Erythroblast (primary cell): Measurements from ENCODE around the gene GREB1.

ENCODE experiments used
- DNase-seq, 2 experiments: peaks; one replicate each; lab custom pipeline; 2025; lab: John Stamatoyannopoulos, UW
- GATA1 ChIP-seq: IDR thresholded peaks from 2 replicates; pipeline ENCODE4 v1.6.1; 2011; ENCODE audit warnings: low read depth, mild to moderate bottlenecking, control low read depth, low read length, moderate library complexity
- POLR2A ChIP-seq: IDR thresholded peaks from 2 replicates; pipeline ENCODE4 v1.6.1; 2011; ENCODE audit warnings: mild to moderate bottlenecking, low read length

GREB1 gene

GRCh38 chr2:11617984-11618707 is 84.3 kb downstream of the GREB1 start:
- TF ChIP-seq GATA1 (no peak), POLR2A (no peak)
- no peak for DNase-seq

GRCh38 chr2:11618708-11619062 is 84.8 kb downstream of the GREB1 start:
- TF ChIP-seq GATA1 (no peak), POLR2A (no peak)
- DNase-seq, result no peak

GRCh38 chr2:11621410-11621809 is 87.6 kb downstream of the GREB1 start:
- TF ChIP-seq GATA1 (no peak), POLR2A (no peak)

GRCh38 chr2:11622611-11623010 is 88.8 kb downstream of the GREB1 start:
- DNase-seq, result no peak
- TF ChIP-seq GATA1 (no peak), POLR2A (no peak)

More at GRCh38 chr2:11621410-11621809, 87.6 kb downstream of the GREB1 start:
- no peak for DNase-seq

GRCh38 chr2:11624893-11625292 is 91.0 kb downstream of the GREB1 start:
- DNase-seq, result no peak

GRCh38 chr2:11625671-11626070 is 91.8 kb downstream of the GREB1 start:
- TF ChIP-seq GATA1 (no peak), POLR2A (no peak)
- no peak for DNase-seq

More at GRCh38 chr2:11624893-11625292, 91.0 kb downstream of the GREB1 start:
- no peak for TF ChIP-seq POLR2A

GRCh38 chr2:11628675-11629074 is 94.8 kb downstream of the GREB1 start:
- no peak for TF ChIP-seq GATA1
- TF ChIP-seq POLR2A, result no peak
- DNase-seq, result no peak

- TF ChIP-seq GATA1 (no peak), POLR2A (no peak)
- DNase-seq, result no peak
These were observed 95.4 kb downstream of the GREB1 start for GRCh38 chr2:11629215-11629614.

- DNase-seq, result no peak
- TF ChIP-seq GATA1 (no peak), POLR2A (no peak)
These were observed 96.0 kb downstream of the GREB1 start for GRCh38 chr2:11629851-11630250.

GRCh38 chr2:11630855-11631254 is 97.0 kb downstream of the GREB1 start:
- DNase-seq, result no peak
- TF ChIP-seq GATA1 (no peak), POLR2A (no peak)

GRCh38 chr2:11631462-11631861 is 97.6 kb downstream of the GREB1 start:
- no peak for DNase-seq
- TF ChIP-seq GATA1 (no peak), POLR2A (no peak)

- no peak for DNase-seq
- no peak for TF ChIP-seq POLR2A
- TF ChIP-seq GATA1, result no peak
These were observed 100.2 kb downstream of the GREB1 start for GRCh38 chr2:11633923-11634478.

GRCh38 chr2:11634584-11634983 is 100.7 kb downstream of the GREB1 start:
- no peak for TF ChIP-seq POLR2A
- no peak for DNase-seq

- no peak for TF ChIP-seq GATA1
- no peak for TF ChIP-seq POLR2A
- DNase-seq, result no peak
These were observed 101.3 kb downstream of the GREB1 start for GRCh38 chr2:11635141-11635540.
